GM13977 (cell line): ENCODE results near the gene SCAMP4.

Source experiments
- DNase-seq: peaks from one replicate; pipeline ENCODE4 v3.0.0; 2012; ENCODE audit warnings: low spot score
- in situ Hi-C: fragments of 300-500 bp; cut with MboI; formaldehyde crosslinking; loops from one replicate; pipeline ENCODE4 v1.12.0; 2022; ENCODE audit warnings: low sequenced_read_pairs, low pct_unique_long_range_greater_than_20kb, mixed read lengths, inconsistent platforms; ENCODE audit not compliant: unreplicated experiment
- TF ChIP-seq, protein P1 (sequence below): IDR thresholded peaks from 2 replicates; pipeline ENCODE4 v1.5.1; 2012; ENCODE audit warnings: mild to moderate bottlenecking, control low read depth; ENCODE audit not compliant: insufficient read depth; ENCODE audit errors: extremely low read depth, missing control alignments

SCAMP4 gene

GRCh38 chr19:1954532-1954933 is 49.3 kb downstream of the SCAMP4 start:
- in situ Hi-C loops, result no loop called here
- TF ChIP-seq, protein P1, sequence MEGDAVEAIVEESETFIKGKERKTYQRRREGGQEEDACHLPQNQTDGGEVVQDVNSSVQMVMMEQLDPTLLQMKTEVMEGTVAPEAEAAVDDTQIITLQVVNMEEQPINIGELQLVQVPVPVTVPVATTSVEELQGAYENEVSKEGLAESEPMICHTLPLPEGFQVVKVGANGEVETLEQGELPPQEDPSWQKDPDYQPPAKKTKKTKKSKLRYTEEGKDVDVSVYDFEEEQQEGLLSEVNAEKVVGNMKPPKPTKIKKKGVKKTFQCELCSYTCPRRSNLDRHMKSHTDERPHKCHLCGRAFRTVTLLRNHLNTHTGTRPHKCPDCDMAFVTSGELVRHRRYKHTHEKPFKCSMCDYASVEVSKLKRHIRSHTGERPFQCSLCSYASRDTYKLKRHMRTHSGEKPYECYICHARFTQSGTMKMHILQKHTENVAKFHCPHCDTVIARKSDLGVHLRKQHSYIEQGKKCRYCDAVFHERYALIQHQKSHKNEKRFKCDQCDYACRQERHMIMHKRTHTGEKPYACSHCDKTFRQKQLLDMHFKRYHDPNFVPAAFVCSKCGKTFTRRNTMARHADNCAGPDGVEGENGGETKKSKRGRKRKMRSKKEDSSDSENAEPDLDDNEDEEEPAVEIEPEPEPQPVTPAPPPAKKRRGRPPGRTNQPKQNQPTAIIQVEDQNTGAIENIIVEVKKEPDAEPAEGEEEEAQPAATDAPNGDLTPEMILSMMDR, result no peak
- no peak for DNase-seq

- in situ Hi-C loops, result no loop called here
- DNase-seq, result no peak
- TF ChIP-seq, protein P1, result no peak
Measured at GRCh38 chr19:1955171-1956121, 50.2 kb downstream of the SCAMP4 start.

DNA sequence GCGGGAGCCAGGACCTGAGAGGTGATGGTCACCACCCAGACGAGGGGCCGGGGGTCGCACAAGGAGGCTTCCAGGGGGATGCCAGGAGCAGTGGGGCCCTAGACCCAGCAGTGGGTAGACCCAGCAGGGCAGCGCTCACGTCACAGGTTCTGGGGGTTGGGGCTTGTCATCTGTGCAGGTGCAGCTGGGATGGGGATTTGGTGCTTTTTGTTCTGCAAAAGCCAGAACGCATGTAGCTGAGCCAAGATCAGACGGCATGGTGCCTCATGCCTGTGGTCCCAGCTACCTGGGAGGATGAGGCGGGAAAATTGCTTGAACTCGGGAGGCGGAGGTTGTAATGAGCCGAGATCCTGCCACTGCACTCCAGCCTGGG is 50.9 kb downstream of the SCAMP4 start:
- no peak for DNase-seq
- in situ Hi-C loops, result no loop called here
- TF ChIP-seq, protein P1, result no peak

DNA sequence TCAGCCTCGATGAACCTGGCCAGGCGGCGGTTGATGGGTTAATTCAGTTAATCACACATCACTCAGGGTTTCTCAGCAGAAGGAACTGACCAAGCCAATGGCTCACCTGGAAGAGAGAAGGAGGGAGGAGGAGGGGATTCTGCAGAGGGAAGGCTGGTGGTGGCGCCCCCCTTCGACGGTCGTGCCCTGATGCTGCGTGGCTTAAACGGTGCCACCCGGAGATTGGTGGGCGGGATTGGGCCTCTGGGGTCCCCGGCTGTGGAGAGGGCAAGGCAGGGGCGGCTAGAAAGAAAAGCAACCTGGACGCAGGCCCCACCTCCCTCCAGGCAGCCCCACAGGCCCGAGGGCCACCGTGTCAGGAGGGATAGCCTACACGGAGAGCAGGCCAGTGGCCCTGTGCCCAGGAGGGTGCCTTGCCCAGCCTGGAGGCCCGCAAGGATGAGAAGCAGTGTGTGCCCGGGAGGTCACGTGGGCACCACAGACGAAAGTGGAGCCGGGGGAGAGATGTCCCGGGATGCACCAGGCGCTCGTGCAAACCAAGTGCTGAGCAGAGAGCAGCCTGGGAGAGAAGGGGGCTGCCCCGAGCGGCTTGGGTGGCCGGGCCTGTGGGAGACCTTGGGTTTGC is 51.8 kb downstream of the SCAMP4 start:
- TF ChIP-seq, protein P1, result no peak
- no peak for DNase-seq
- in situ Hi-C loops, result no loop called here

GRCh38 chr19:1957562-1958248 is 52.5 kb downstream of the SCAMP4 start:
- in situ Hi-C loops, result no loop called here
- TF ChIP-seq, protein P1, result no peak
- DNase-seq, result no peak

DNA sequence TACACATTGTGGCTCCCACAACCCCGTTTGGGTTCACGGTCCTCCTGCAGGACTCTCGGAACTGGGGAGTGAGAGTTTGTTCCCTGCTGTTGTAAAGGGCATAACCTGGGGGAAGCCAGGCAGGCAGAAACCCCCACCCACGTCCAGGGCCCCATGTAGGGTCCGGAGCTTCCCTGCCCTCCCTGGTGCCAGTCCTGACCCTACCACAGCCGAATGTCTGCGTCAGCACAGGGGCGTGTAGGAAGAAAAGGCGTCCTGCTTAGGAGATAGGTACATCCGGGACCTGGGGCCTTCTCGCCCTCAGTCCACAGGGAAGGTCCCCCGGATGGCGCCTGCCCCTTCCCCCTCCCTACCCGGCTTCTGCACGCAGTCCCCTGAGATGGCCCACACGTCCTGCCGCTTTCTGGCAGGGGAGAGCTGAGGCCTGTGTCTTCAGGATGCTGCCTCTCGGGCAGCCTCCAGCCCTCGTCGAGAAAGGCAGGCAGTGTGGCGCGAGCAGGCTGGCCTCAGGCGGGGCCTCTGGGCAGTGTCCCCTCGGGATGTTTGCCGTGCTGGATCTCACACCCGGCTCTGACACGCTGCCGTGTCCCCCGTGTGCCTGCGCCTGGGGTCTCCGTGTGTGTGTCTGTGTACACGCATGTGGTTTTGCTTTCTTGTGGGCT is 54.9 kb downstream of the SCAMP4 start:
- no peak for DNase-seq
- in situ Hi-C loops, result no loop called here
- TF ChIP-seq, protein P1, result no peak
